Heart left ventricle (tissue), 16 donors: ENCODE measurements around the gene GSK3B. TPM values are rescaled to one million over a fixed set of nuclear protein-coding genes. Genes with fewer than 3 reads are reported as not detected.

ENCODE experiments used
- ATAC-seq, 4 donors: fragments of 200-7000 bp; cut with Tn5 transposase; one replicate each; pipeline ENCODE4 v1.9.1; 2020 to 2022; ENCODE audit warnings: moderate library complexity in 4 of 4, mild to moderate bottlenecking in 3 of 4, moderate number of reproducible peaks in 1 of 4
- DNase-seq, 5 donors: peaks; one replicate each; pipeline ENCODE4 v3.0.0-alpha.2; 2020
- H3K27ac ChIP-seq, 12 donors: fragments of 200-600 bp; sonication (generic) in 4 of 12; one replicate each; pipeline versions ENCODE4 v1.5.0 to v1.8.0; 2016 to 2022; ENCODE audit warnings: mild to moderate bottlenecking in 2 of 12
- H3K27me3 ChIP-seq, 9 donors: fragments of 200-600 bp; sonication (generic) in 2 of 9; one replicate each; pipeline versions ENCODE4 v1.5.1 to v1.8.0; 2016 to 2022; ENCODE audit warnings: mild to moderate bottlenecking in 3 of 9
- H3K36me3 ChIP-seq, 9 donors: fragments of 200-600 bp; sonication (generic) in 2 of 9; one replicate each; pipeline versions ENCODE4 v1.5.0 to v1.8.0; 2018 to 2022; ENCODE audit warnings: mild to moderate bottlenecking in 2 of 9
- H3K4me1 ChIP-seq, 12 donors: fragments of 200-600 bp; sonication (generic) in 4 of 12; one replicate each; pipeline versions ENCODE4 v1.5.0 to v1.8.0; 2016 to 2022; ENCODE audit warnings: mild to moderate bottlenecking in 3 of 12
- H3K4me3 ChIP-seq, 12 donors: fragments of 200-600 bp; sonication (generic) in 4 of 12; one replicate each; pipeline versions ENCODE4 v1.5.0 to v1.8.0; 2017 to 2022; ENCODE audit warnings: mild to moderate bottlenecking in 9 of 12, moderate library complexity in 4 of 12
- H3K9me3 ChIP-seq, 12 donors: fragments of 200-600 bp; sonication (generic) in 4 of 12; one replicate each; pipeline versions ENCODE4 v1.5.0 to v1.8.0; 2016 to 2022; ENCODE audit warnings: mild to moderate bottlenecking in 1 of 12
- CTCF ChIP-seq, 12 donors: fragments of 200-600 bp; sonication (generic) in 4 of 12; IDR thresholded peaks; one replicate each; pipeline versions ENCODE4 v1.5.0 to v1.8.0; 2018 to 2022; ENCODE audit warnings: antibody characterized with exemption in 12 of 12, mild to moderate bottlenecking in 5 of 12
- POLR2A ChIP-seq, 2 donors: fragments of 450-650 bp; IDR thresholded peaks; one replicate each; pipeline ENCODE4 v1.6.1; 2017; ENCODE audit warnings: antibody characterized with exemption in 2 of 2, mild to moderate bottlenecking in 2 of 2, moderate library complexity in 2 of 2
- WGBS, 4 donors: extraction: QIAGEN DNeasy Blood & Tissue Kit in 2 of 4; methylation state at CpG; one replicate each; pipeline versions ENCODE4 v1.1.5 to v1.1.7; 2013 to 2018; 5-methylcytosine and 5-hydroxymethylcytosine counted together
- intact Hi-C, 10 donors: fragments of 100-400 bp; cut with DNase I; formaldehyde crosslinking; loops; one replicate each; pipeline versions ENCODE4 v1.11.1 to v1.14.2; 2022
- polyA plus RNA-seq, 2 donors: library from polyadenylated mRNA; stranded (reverse); fragments of 200-250 nt; gene quantifications; one replicate each; pipeline ENCODE4 v1.2.3, GENCODE V29; 2013
- total RNA-seq, 9 donors: library from RNA; depleted of rRNA in 2 of 9; stranded (reverse); fragments of >200 nt in 2 of 9; fragmentation: NEBNext Ultra II Directional in 3 of 9; extraction: Animal tissue kit (Norgen Biotek cat#: 25700) in 3 of 9; gene quantifications; one replicate each; pipeline versions ENCODE4 v1.1.0 to v1.2.4, GENCODE V29; 2016 to 2023
- donor health status: ischemic (EF 13 %, LVEDD 7.1; RV severe dilation, severe dysfunction).
- donor health status: healthy with polysubstance abuse.
- donor health status: DM: no; HTN: yes; CAD: no.
- donor health status: DM: no; HTN: no; CAD: no.
- donor health status: ischemic (EF 25% LVEDD 6.9; RV normal size, moderate dysfunction).
- donor health status: ischemic (EF 25% LVEDD 5.7; RV mildly dilated, moderate dysfunction).
- donor health status: healthy.
- donor health status: DM: yes; HTN: yes; CAD: no.
- donor health status: ischemic (EF 35%, LVEDD 5.7; RV mildly dilated, moderate dysfunction).
- donor health status: nonischemic (EF 11% LVEDD 7.7; RV severe dilation, severe dysfunction).
- donor health status: DM: yes; HTN: yes; CAD: no.
- donor health status: PGD.
- donor health status: ischemic (EF 29% LVEDD 5.4; RV normal size, mild dysfunction).
- donor health status: nonischemic (EF 23%, LVEDD 6.1; RV moderate dilation, normal function).

Gene GSK3B
- total and polyA plus RNA-seq, 11 donors, result 8.8 to 58.9 (median 41.2) TPM

GRCh38 chr3:119778811-119779210 is 315.4 kb downstream of the GSK3B start:
- intact Hi-C loops, result no loop called here
- H3K4me3 ChIP-seq, result no peak overlapping the region
- H3K4me1 ChIP-seq, result peaks cover 0 to 13% (median 0%) of the 10 kb centered on the region in 12 donors
- WGBS, 4 donors, result 91 to 94% (median 93%) methylated on average over 2 of the region's 2 CpGs
- peaks cover 0 to 15% (median 1%) of the 10 kb centered on the region in 12 donors for H3K9me3 ChIP-seq
- H3K27ac ChIP-seq, result no peak overlapping the region
- TF ChIP-seq POLR2A (IDR thresholded peaks at IDR 0.05) (no peak), CTCF (IDR thresholded peaks at IDR 0.05) (no peak)
- DNase-seq, result no peak
- no peak for ATAC-seq
- no peaks in the 10 kb centered on the region for H3K36me3 ChIP-seq
- no peaks in the 10 kb centered on the region for H3K27me3 ChIP-seq

- H3K36me3 ChIP-seq, result no peaks in the 10 kb centered on the region
- H3K9me3 ChIP-seq, result peaks cover 0 to 15% (median 1%) of the 10 kb centered on the region in 12 donors
- intact Hi-C loops, result no loop called here
- H3K27ac ChIP-seq, result no peak overlapping the region
- no peak overlapping the region for H3K4me3 ChIP-seq
- no peaks in the 10 kb centered on the region for H3K27me3 ChIP-seq
- DNase-seq (no peak), ATAC-seq (no peak)
- no peak for TF ChIP-seq CTCF (IDR thresholded peaks at IDR 0.05)
- no peak for TF ChIP-seq POLR2A (IDR thresholded peaks at IDR 0.05)
- WGBS, 4 donors, result 91 to 98% (median 96%) methylated on average over 1 of the region's 1 CpG
- peaks cover 0 to 13% (median 0%) of the 10 kb centered on the region in 12 donors for H3K4me1 ChIP-seq
These were observed 316.1 kb downstream of the GSK3B start for GRCh38 chr3:119778176-119778575.

- no peak overlapping the region for H3K4me3 ChIP-seq
- no peaks in the 10 kb centered on the region for H3K36me3 ChIP-seq
- TF ChIP-seq CTCF (IDR thresholded peaks at IDR 0.05) (no peak), POLR2A (IDR thresholded peaks at IDR 0.05) (no peak)
- WGBS, 4 donors, result 62 to 73% (median 64%) methylated on average over 1 of the region's 1 CpG
- intact Hi-C loops, result no loop called here
- H3K27ac ChIP-seq, result no peak overlapping the region
- no peak for ATAC-seq
- H3K4me1 ChIP-seq, result peaks cover 0 to 13% (median 0%) of the 10 kb centered on the region in 12 donors
- peaks cover 0 to 15% (median 1%) of the 10 kb centered on the region in 12 donors for H3K9me3 ChIP-seq
- no peak for DNase-seq
- H3K27me3 ChIP-seq, result no peaks in the 10 kb centered on the region
These were observed 317.9 kb downstream of the GSK3B start for GRCh38 chr3:119776304-119776703.

GRCh38 chr3:119774444-119774843 is 319.8 kb downstream of the GSK3B start:
- Histone ChIP-seq H3K4me1 (peaks cover 0 to 11% (median 0%) of the 10 kb centered on the region in 12 donors), H3K27me3 (no peaks in the 10 kb centered on the region), H3K4me3 (no peak overlapping the region), H3K27ac (no peak overlapping the region), H3K36me3 (no peaks in the 10 kb centered on the region), H3K9me3 (peaks cover 0 to 15% (median 1%) of the 10 kb centered on the region in 12 donors)
- TF ChIP-seq CTCF (IDR thresholded peaks at IDR 0.05), result no peak
- DNase-seq (no peak), ATAC-seq (no peak)
- 54 to 58% (median 56%) methylated on average over 2 of the region's 2 CpGs for WGBS, 4 donors
- intact Hi-C loops, result no loop called here

Other genes with a start within 250 kb of the GSK3B start
- gene GPR156, start 190.8 kb upstream of the GSK3B start, total RNA-seq, result under 1 TPM in 4 of 9 donors, not detected in 5; 0.07 to 0.24 (median 0.20) TPM
- gene GPR156, start 190.8 kb upstream of the GSK3B start, polyA plus RNA-seq, result under 1 TPM; 0.06 to 0.08 TPM